Left cardiac atrium (tissue), 4 donors: ENCODE results near the gene RAF1. TPM values are rescaled to one million over a fixed set of nuclear protein-coding genes. Genes with fewer than 3 reads are reported as not detected.
"Not testable (repeated sequence)": the region's sequence is repeated elsewhere in the genome, so short reads cannot be mapped to it uniquely, and the experiment has no call there.

ENCODE experiments used
- ATAC-seq, 2 donors: fragments of 200-7000 bp; cut with Tn5 transposase; one replicate each; pipeline ENCODE4 v1.9.1; 2020; ENCODE audit warnings: mild to moderate bottlenecking in 2 of 2, moderate library complexity in 2 of 2
- DNase-seq: peaks from one replicate; pipeline ENCODE4 v3.0.0-alpha.2; 2020
- intact Hi-C, 2 donors: fragments of 100-400 bp; cut with DNase I; formaldehyde crosslinking; loops; one replicate each; pipeline versions ENCODE4 v1.14.1 to v1.15.1; 2022 to 2023
- long read RNA-seq: library from polyadenylated mRNA; unstranded; transcript quantifications from one replicate; pipeline ENCODE4 v2.0.0, GENCODE V29; 2021
- total RNA-seq, 2 donors: library from RNA; stranded (reverse); fragmentation: NEBNext Ultra II Directional; extraction: Animal tissue kit (Norgen Biotek cat#: 25700); gene quantifications; one replicate each; pipeline ENCODE4 v1.2.1, GENCODE V29; 2021
- donor health status: DM: no; HTN: yes; CAD: no.
- donor health status: DM: no; HTN: yes; CAD: no; lungs with severe emphysema.
- donor health status: DM: yes; HTN: yes; CAD: no.
- donor health status: Dilated cardiomyopathy.

The RAF1 gene
- total RNA-seq, result 100 to 1,000 TPM; 109 to 116 TPM
- long read RNA-seq, transcript RAF1-203 (16 exons, 2,354 nt), result minor isoform, 10 of 163 reads
- long read RNA-seq, transcript RAF1-201 (17 exons, 3,300 nt), result major isoform, 113 of 163 reads
- long read RNA-seq, partial matches to known transcripts, result 8 of 163 reads
- long read RNA-seq, other reads (novel, unspliced or antisense), result 30 of 163 reads

GRCh38 chr3:12663936-12664908 is at the start of gene RAF1:
Gene RAF1 (minus strand): TSS chr3:12664117. CDS start chr3:12618721, 45,396 bp downstream.
- peak; percentile 95 to 97 for ATAC-seq
- peak; percentile 98 for DNase-seq
- intact Hi-C loops, result loop anchor here in 1 of 2 donors (5.0 kb wide), 2 partner anchors 72 to 107 kb away; partner anchors contain the start of gene MKRN2

GRCh38 chr3:12710062-12710461 is 46.1 kb upstream of the RAF1 start:
- ATAC-seq (no peak), DNase-seq (no peak)
- intact Hi-C loops, result loop anchor here in 1 of 2 donors (10.0 kb wide), 1 partner anchor 105 kb away; no protein-coding TSS in a partner anchor

DNA sequence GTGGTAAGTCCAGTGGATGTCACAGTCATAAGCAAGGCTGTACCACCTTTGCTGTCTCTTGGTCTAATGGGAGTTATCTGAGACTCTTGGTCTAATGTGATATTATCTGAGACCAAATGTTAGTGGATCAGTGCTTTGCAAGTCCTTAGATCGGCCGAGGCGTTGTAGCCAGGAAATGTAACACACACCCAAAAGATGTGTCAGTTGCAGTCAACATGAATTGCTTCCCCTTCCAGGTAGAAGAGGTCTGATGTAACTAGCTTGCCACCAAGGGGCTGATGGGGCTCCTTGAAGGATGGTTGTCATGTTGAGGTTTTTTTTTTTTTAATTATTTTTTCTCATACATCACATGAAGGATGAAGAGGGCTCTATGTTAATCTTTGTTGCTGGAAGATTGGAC is 45.4 kb upstream of the RAF1 start:
- intact Hi-C loops, result no loop called here

GRCh38 chr3:12708584-12709192 is 44.8 kb upstream of the RAF1 start:
- ATAC-seq, result peak in 1 of 2 donors; percentile 83
- intact Hi-C loops, result no loop called here
- DNase-seq, result peak; percentile 50

More for the DNA sequence above, 45.4 kb upstream of the RAF1 start:
- DNase-seq, result no peak
- no peak for ATAC-seq

DNA sequence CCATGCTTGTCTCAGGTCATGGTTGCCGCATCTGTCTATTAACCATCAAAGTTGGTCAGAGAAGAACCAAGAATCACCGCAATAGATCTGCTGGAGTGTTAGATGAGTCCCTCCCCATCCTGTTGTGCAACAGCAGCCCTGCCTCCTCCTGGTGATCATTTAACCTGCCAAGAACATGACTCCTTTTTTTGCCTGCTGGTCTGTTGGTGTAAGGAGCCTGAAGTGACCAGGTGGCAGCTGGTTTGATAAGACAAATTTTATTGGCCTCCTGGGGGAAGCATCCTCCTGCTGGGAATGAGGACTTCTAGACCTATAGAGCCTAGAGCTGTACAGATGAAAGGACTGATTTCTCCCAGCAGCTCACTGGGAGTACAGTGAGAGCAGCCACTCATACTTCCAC is 43.5 kb upstream of the RAF1 start:
- intact Hi-C loops, result no loop called here
- ATAC-seq, result peak in 1 of 2 donors; percentile 15

GRCh38 chr3:12706504-12707253 is 42.8 kb upstream of the RAF1 start:
- ATAC-seq, result peak; percentile 82 to 86
- DNase-seq, result peak; percentile 41
- intact Hi-C loops, result no loop called here

More for the DNA sequence above, 43.5 kb upstream of the RAF1 start:
- no peak for DNase-seq

DNA sequence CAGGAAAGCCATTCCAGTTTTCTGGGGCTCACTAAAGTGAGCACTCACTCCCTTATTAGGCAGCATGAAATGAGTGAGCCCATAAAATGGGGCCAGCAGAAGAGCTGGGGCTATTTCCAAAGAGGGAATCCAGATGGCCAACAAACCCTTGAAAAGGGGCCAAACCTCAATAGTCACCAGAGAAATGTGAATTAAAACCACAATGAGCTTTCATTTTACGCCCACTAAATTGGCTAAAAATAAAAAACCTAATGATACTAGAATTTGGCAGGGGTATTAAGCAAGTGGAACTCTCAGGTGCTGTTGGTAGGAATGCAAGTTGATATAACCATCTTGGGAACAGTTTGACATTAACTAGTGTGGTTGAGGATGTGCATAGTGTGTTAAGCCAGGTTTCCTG is 42.1 kb upstream of the RAF1 start:
- intact Hi-C loops, result no loop called here
- ATAC-seq, result no peak
- DNase-seq, result no peak

GRCh38 chr3:12705374-12705926 is 41.5 kb upstream of the RAF1 start:
- DNase-seq (no peak), ATAC-seq (peak; percentile 29 to 42)
- intact Hi-C loops, result no loop called here

DNA sequence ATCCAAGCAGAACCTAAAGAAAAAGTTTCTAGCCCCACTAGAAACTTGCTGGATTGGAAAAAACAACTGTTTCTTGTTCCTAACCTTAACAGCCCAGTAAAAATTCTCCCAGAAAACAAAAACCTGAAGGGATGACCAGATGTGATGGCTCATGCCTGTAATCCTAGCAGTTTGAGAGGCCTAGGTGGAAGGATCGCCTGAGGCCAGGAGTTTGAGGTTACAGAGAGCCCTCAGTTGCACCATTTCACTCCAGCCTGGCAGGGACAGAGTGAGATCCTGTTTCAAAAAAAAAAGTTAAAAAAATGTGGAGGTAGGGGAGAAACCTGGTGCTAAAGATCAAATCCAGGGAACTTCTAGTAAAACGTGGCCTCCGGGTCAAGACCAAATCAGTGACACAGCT is 38.6 kb upstream of the RAF1 start:
- DNase-seq (no peak), ATAC-seq (no peak)
- intact Hi-C loops, result no loop called here

- ATAC-seq, DNase-seq, intact Hi-C loops: not testable (repeated sequence)
These were observed 37.7 kb upstream of the RAF1 start for GRCh38 chr3:12701601-12702000.

- no peak for DNase-seq
- ATAC-seq, result no peak
- intact Hi-C loops, result no loop called here
These were observed 36.9 kb upstream of the RAF1 start for GRCh38 chr3:12700800-12701199.

DNA sequence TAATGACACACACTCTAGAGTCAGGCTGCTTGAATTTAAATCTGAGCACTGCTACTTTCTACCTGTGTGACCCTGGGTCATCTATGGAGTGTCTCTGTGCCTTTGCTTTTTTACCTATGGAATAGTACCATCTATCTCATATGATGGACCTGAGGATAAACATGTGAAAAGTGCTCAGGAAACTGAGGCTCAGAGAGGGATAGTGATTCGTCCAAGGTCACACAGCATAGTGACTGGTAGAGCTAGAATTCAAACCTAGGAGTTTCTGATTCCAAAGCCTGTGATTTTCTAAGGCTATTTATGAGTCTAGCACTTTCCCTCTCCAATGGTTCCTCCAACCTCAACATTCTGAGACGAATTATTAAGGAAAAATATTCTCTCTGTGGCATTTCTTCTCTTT is 32.0 kb upstream of the RAF1 start:
- ATAC-seq, result no peak

GRCh38 chr3:12695112-12695511 is 31.2 kb upstream of the RAF1 start:
- intact Hi-C loops, result no loop called here
- ATAC-seq (no peak), DNase-seq (no peak)

More for the DNA sequence above, 32.0 kb upstream of the RAF1 start:
- intact Hi-C loops, result no loop called here
- no peak for DNase-seq

DNA sequence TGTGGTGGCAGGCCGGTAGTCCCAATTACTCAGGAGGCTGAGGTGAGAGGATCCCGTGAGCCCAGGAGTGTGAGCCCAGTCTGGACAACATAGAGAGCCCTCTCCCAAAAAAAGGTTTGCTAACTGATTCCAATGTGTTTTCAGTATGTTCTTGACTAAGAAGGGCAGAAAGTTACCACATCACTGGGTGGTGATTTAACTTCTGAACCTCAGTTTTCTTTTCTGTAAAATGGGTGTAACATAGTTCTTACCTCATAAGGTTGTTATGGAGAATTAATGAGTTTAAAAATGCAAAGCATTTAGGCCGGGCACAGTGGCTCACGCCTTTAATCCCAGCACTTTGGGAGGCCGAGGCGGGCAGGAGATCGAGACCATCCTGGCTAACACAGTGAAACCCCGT is 28.5 kb upstream of the RAF1 start:
- ATAC-seq, result no peak
- intact Hi-C loops, result no loop called here
- no peak for DNase-seq

DNA sequence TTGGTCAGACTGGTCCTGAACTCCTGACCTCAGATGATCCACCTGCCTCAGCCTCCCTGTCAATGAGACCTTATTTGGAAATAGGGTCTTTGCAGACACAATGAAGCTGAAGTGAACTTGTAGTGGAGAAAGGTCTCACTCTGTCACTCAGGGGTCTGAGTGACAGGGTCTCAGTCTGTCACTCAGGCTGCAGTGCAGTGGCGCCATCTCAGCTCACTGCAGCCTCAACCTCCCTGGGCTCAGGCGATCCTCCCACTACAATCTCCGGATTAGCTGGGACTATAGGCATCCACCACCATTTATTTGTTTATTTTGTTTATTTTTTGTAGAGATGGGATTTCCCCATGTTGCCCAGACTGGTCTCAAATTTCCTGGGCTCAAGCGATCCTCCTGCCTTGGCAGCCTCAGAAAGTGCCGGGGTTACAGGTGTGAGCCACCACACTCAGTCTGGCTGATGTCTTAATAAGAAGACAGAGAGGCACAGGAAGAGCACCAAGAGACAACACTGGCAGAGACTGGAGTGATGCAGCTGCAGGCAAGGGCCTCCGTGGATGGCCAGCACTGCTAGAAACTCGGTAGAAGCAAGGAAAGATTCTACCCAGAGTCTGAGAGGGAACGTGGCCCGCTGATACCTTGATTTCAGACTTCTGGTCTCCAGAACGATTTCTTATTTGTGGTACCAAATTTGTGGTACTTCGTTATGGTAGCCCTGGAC is 26.2 kb upstream of the RAF1 start:
- DNase-seq (no peak), ATAC-seq (no peak)
- intact Hi-C loops, result no loop called here

DNA sequence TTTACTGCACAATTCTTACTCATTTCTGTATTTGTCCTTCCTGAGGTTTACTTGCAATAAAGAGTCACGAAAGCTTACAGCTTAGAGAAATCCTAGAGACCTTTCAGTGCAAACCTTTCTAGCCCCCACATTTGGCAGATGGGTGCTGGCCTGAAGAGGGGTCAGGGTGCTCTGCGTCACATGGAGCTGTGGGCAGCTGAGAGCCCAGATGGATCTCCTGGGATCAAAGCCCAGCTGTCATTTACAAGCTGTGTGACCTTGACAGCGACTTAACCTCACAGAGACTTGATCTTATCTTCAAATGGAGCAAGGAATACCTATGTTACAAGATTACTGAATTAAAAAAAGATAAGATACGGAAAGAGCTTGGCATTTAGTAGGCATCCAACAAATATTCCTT is 24.0 kb upstream of the RAF1 start:
- DNase-seq (no peak), ATAC-seq (no peak)
- intact Hi-C loops, result no loop called here

- intact Hi-C loops, result no loop called here
- no peak for ATAC-seq
- DNase-seq, result no peak
These were observed 22.2 kb upstream of the RAF1 start for GRCh38 chr3:12686096-12686495.

GRCh38 chr3:12681943-12682390 is 18.1 kb upstream of the RAF1 start:
- intact Hi-C loops, result no loop called here
- ATAC-seq (peak; percentile 85 to 87), DNase-seq (no peak)
